K562 (cell line): ENCODE results near the gene TTL. TPM values are rescaled to one million over a fixed set of nuclear protein-coding genes. Genes with fewer than 3 reads are reported as not detected.
A peak's percentile ranks its signal among the peaks of the same experiment; 100 is the strongest.

Experiments used
- BRF1 ChIP-seq: IDR thresholded peaks from 3 replicates; pipeline ENCODE4 v1.6.1; 2011; ENCODE audit warnings: borderline replicate concordance, mild to moderate bottlenecking; ENCODE audit not compliant: insufficient read length; ENCODE audit errors: extremely low read depth
- CHCHD3 ChIP-seq: fragments of 250-450 bp; sonication (Bioruptor Pico); IDR thresholded peaks from 2 replicates; pipeline ENCODE4 v2.1.2; 2022; ENCODE audit warnings: mild to moderate bottlenecking
- ETV5 ChIP-seq: sonication (generic); formaldehyde crosslinking; IDR thresholded peaks from 2 replicates; pipeline ENCODE4 v1.4.0; 2020; ENCODE audit warnings: low read depth, mild to moderate bottlenecking, missing genetic modification reagents
- NR2C1 ChIP-seq, 2 experiments: fragments of 450-650 bp; IDR thresholded peaks; 2 replicates each; pipeline ENCODE4 v1.6.1; 2017; ENCODE audit warnings: mild to moderate bottlenecking in 2 of 2, antibody characterized with exemption in 1 of 2, inconsistent platforms in 1 of 2, missing compliant biosample characterization in 1 of 2, missing genetic modification characterization in 1 of 2
- PURB ChIP-seq: sonication (generic); formaldehyde crosslinking; IDR thresholded peaks from 2 replicates; pipeline ENCODE4 v1.9.0; 2021; ENCODE audit warnings: low read depth, mild to moderate bottlenecking, missing genetic modification reagents
- SREBF1 ChIP-seq: fragments of 150-350 bp; IDR thresholded peaks from 2 replicates; pipeline ENCODE4 v1.6.1; 2014; ENCODE audit warnings: antibody characterized with exemption, low read depth, low read length, borderline replicate concordance
- XRCC3 ChIP-seq: fragments of 450-650 bp; IDR thresholded peaks from 2 replicates; pipeline ENCODE4 v1.6.1; 2017; ENCODE audit warnings: mild to moderate bottlenecking, moderate library complexity
- ZBTB40 ChIP-seq, 2 experiments: fragments of 450-650 bp in 1 of 2; sonication (generic) in 1 of 2; formaldehyde crosslinking in 1 of 2; IDR thresholded peaks; 2 replicates each; pipeline versions ENCODE4 v1.7.1 to v1.9.0; 2016 to 2022; ENCODE audit warnings: inconsistent platforms in 1 of 2, mild to moderate bottlenecking in 1 of 2, missing genetic modification reagents in 1 of 2
- polyA plus RNA-seq, 8 experiments: library from polyadenylated mRNA; depleted of rRNA in 4 of 8; stranded (reverse) in 5 of 8; unstranded in 3 of 8; fragments of >200 nt; fragmentation: Nextera tagmentation in 2 of 8; fragmentation: Illumina TruSeq in 1 of 8; extraction: Ambion mirVana in 2 of 8; extraction: Trizol in 1 of 8; gene quantifications; 2 replicates each; pipeline versions ENCODE4 v1.2.1 to v1.2.3, GENCODE V29; 2011 to 2014; ENCODE audit warnings: inconsistent platforms in 1 of 8, missing spikeins in 1 of 8
- total RNA-seq, 7 experiments: library from RNA; depleted of rRNA in 6 of 7; stranded (reverse); fragments of >200 nt in 6 of 7; fragmentation: Illumina TruSeq in 2 of 7; extraction: Trizol in 2 of 7; gene quantifications; 2 replicates each; pipeline versions ENCODE4 v1.2.1 to v1.2.3, GENCODE V29; 2011 to 2021; ENCODE audit warnings: low replicate concordance in 1 of 7
- TF ChIP-seq, protein P1 (sequence below): fragments of 450-650 bp; IDR thresholded peaks from 2 replicates; pipeline ENCODE4 v1.6.1; 2016; ENCODE audit warnings: mild to moderate bottlenecking
- TF ChIP-seq, protein P2 (sequence below): sonication (generic); formaldehyde crosslinking; IDR thresholded peaks from 2 replicates; pipeline ENCODE4 v1.8.0; 2022; ENCODE audit warnings: mild to moderate bottlenecking, missing genetic modification reagents

The TTL gene
- total and polyA plus RNA-seq, 9 of the 15 experiments (the other 6 are each of a cell fraction or from before 2014, with no cell fraction given): 9.4 to 54.4 (median 34.9) TPM

- TF ChIP-seq, protein P1, sequence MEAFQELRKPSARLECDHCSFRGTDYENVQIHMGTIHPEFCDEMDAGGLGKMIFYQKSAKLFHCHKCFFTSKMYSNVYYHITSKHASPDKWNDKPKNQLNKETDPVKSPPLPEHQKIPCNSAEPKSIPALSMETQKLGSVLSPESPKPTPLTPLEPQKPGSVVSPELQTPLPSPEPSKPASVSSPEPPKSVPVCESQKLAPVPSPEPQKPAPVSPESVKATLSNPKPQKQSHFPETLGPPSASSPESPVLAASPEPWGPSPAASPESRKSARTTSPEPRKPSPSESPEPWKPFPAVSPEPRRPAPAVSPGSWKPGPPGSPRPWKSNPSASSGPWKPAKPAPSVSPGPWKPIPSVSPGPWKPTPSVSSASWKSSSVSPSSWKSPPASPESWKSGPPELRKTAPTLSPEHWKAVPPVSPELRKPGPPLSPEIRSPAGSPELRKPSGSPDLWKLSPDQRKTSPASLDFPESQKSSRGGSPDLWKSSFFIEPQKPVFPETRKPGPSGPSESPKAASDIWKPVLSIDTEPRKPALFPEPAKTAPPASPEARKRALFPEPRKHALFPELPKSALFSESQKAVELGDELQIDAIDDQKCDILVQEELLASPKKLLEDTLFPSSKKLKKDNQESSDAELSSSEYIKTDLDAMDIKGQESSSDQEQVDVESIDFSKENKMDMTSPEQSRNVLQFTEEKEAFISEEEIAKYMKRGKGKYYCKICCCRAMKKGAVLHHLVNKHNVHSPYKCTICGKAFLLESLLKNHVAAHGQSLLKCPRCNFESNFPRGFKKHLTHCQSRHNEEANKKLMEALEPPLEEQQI: no peak
- TF ChIP-seq NR2C1 (IDR thresholded peaks at IDR 0.05) (peak; percentile 87), NR2C1 (tag; IDR thresholded peaks at IDR 0.05) (peak; percentile 93), ETV5 (CRISPR knock-in tag) (peak; percentile 75), ZBTB40 (IDR thresholded peaks at IDR 0.05) (peak; percentile 98), ZBTB40 (CRISPR knock-in tag; IDR thresholded peaks at IDR 0.05) (peak; percentile 39; the same call in 1 of the 2 replicates), PURB (no peak), CHCHD3 (no peak), BRF1 (no peak), XRCC3 (no peak), SREBF1 (no peak)
- TF ChIP-seq, protein P2, sequence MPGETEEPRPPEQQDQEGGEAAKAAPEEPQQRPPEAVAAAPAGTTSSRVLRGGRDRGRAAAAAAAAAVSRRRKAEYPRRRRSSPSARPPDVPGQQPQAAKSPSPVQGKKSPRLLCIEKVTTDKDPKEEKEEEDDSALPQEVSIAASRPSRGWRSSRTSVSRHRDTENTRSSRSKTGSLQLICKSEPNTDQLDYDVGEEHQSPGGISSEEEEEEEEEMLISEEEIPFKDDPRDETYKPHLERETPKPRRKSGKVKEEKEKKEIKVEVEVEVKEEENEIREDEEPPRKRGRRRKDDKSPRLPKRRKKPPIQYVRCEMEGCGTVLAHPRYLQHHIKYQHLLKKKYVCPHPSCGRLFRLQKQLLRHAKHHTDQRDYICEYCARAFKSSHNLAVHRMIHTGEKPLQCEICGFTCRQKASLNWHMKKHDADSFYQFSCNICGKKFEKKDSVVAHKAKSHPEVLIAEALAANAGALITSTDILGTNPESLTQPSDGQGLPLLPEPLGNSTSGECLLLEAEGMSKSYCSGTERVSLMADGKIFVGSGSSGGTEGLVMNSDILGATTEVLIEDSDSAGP (CRISPR knock-in tag): no peak
These were observed 60.4 kb downstream of the TTL start, which contains the start of gene POLR1B (continued) for GRCh38 chr2:112542123-112542983.
